ENCODE data around the gene CACNB2. TPM values are rescaled to one million over a fixed set of nuclear protein-coding genes. Genes with fewer than 3 reads are reported as not detected.

The CACNB2 gene
- total RNA-seq, 1 donor = 1.3 TPM

DNA sequence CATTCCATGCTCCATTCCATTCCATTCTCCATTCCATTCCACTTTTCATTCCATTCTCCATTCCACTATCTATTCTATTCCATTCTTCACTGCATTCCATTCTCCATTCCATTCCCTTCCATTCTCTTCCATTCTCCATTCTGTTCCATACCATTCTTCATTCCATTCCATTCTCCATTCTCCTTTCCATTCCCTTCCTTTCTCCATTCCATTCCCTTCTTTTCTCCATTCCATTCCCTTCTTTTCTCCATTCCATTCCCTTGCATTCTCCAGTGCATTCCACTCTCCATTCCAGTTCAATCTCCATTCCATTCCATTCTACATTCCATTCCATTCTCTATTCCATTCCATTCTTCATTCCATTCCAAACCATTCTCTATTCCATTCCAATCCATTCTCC, 430.9 kb downstream of the CACNB2 start:
- no peak for DNase-seq (ENCODE audit: low read depth)
- no peak overlapping the region for H3K4me3 ChIP-seq (ENCODE audit: low read depth, low read length)

DNA sequence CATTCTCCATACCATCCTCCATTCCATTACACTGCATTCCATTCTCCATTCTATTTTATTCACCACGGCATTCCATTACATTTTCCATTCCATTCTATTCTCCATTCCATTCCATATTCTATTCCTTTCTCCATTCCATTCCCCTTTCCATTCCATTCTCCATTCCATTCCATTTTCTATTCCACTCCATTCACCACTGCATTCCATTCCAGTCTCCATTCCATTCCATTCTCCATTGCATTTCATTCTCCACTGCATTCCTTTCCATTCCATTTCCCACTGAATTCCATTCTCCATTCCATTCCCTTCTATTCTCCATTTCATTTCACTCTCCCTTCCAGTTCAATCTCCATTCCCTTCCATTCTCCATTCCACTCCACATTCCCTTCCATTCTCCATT, 431.6 kb downstream of the CACNB2 start:
- TF ChIP-seq, protein P1, sequence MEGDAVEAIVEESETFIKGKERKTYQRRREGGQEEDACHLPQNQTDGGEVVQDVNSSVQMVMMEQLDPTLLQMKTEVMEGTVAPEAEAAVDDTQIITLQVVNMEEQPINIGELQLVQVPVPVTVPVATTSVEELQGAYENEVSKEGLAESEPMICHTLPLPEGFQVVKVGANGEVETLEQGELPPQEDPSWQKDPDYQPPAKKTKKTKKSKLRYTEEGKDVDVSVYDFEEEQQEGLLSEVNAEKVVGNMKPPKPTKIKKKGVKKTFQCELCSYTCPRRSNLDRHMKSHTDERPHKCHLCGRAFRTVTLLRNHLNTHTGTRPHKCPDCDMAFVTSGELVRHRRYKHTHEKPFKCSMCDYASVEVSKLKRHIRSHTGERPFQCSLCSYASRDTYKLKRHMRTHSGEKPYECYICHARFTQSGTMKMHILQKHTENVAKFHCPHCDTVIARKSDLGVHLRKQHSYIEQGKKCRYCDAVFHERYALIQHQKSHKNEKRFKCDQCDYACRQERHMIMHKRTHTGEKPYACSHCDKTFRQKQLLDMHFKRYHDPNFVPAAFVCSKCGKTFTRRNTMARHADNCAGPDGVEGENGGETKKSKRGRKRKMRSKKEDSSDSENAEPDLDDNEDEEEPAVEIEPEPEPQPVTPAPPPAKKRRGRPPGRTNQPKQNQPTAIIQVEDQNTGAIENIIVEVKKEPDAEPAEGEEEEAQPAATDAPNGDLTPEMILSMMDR (IDR thresholded peaks at IDR 0.05; ENCODE audit: insufficient read depth, low read depth, low read length) = no peak
- H3K4me3 ChIP-seq (ENCODE audit: low read depth, low read length) = no peak overlapping the region
- no peak for DNase-seq (ENCODE audit: low read depth)

More for the DNA sequence above, 430.9 kb downstream of the CACNB2 start:
- TF ChIP-seq, protein P1 (IDR thresholded peaks at IDR 0.05; ENCODE audit: insufficient read depth, low read depth, low read length) = no peak

DNA sequence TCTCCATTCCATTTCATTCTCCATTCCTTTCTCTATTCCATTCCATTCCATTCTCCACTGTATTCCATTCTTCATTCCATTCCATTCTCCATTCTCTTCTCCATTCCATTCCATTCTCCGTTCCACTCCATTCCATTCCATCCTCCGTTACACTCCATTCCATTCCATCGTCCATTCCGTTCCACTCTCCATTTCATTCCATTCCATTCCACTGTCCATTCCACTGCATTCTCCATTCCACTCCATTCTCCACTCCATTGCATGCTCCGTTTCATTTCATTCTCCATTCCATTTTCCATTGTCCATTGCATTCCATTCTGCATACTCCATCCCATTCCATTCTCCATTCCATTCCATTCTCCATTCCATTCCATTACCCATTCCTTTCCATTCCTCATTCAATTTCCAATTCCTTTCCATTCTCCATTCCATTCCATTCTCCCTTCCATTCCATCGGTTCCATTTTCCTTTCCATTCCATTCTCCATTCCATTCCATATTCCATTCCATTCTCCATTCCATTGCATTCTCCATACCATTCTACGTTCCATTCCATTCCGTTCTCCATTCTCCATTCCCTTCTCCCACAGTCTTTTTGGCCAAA, 432.8 kb downstream of the CACNB2 start:
- no peak overlapping the region for H3K4me3 ChIP-seq (ENCODE audit: low read depth, low read length)
- TF ChIP-seq, protein P1 (IDR thresholded peaks at IDR 0.05; ENCODE audit: insufficient read depth, low read depth, low read length) = no peak
- DNase-seq (ENCODE audit: low read depth) = no peak

DNA sequence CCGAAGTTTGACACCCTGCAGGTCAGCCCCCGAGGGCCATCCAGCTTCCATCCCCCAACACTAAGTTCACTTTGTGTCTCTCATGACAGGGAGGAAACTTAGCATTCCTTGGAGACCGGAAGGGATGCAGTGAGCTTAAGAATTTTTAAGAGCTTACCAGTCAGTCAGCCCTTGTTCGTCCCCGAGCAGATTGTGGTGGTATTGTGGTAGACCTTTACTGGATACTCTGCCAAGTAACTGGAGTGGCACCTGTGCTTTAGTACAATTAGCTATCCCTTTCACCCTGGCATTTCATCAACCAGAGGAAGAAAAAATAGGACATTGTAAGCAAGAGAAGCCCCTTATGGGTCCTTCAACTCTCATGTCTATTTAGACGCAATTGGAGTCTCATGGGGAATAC, 436.4 kb downstream of the CACNB2 start:
- TF ChIP-seq, protein P1 (IDR thresholded peaks at IDR 0.05; ENCODE audit: insufficient read depth, low read depth, low read length) = no peak
- no peak overlapping the region for H3K4me3 ChIP-seq (ENCODE audit: low read depth, low read length)
- DNase-seq (ENCODE audit: low read depth) = no peak

DNA sequence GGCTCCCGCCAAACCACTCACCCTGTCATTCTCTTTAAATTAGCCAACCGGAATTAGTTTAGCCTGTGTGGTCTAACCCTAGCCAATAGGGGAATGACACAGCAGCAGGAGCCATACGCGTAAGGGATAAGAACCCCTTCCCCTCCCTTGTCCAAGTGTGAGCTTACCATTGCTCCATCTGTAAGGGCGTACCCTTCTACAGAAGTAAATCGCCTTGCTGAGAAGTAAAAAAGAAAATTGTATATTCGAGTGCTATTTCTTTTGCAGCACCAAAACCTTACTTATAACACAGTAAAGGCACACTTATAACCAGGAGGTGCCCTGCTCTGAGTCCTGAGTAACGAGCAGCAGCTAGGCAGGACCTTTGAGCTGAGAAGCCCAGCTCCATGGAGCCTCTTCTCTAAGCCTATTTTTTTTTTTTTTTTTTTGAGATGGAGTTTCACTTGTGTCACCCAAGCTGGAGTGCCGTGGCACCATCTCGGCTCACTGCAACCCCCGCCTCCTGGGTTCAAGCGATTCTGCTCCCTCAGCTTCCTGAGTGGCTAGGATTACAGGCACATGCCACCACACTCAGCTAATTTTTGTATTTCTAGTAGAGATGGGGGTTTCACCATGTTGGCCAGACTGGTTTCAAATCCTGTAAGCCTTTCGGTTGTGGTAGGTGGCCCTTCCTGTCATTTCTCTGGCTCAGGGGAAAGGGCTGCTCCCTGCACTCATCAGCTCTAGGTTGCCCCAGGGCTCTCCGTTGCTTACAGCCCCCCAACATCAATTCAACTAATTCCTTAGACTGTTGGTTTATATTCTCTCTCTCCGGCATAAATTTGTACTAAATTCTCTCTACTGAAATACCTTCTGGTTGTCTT, 437.8 kb downstream of the CACNB2 start:
- no peak for DNase-seq (ENCODE audit: low read depth)
- H3K4me3 ChIP-seq (ENCODE audit: low read depth, low read length) = no peak overlapping the region
- TF ChIP-seq, protein P1 (IDR thresholded peaks at IDR 0.05; ENCODE audit: insufficient read depth, low read depth, low read length) = no peak

DNA sequence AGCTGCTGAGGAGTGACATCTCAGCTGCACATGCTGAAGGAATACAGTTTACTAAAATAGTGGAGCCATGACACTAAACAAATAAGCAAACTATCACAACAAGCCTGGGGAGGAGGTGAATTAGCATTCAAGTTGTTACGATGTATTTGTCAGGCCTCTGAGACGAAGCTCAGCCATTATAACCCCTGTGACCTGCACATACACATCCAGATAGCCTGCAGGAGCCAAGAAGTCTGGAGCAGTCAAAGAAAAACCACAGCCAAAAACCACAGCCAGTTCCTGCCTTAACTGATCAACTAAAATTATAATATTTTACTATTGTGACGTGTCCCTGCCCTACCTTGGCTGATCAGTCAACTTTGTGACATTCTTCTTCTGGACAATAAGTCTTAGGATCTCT, 442.6 kb downstream of the CACNB2 start:
- DNase-seq (ENCODE audit: low read depth) = peak; percentile 26
- no peak overlapping the region for H3K4me3 ChIP-seq (ENCODE audit: low read depth, low read length)
- TF ChIP-seq, protein P1 (IDR thresholded peaks at IDR 0.05; ENCODE audit: insufficient read depth, low read depth, low read length) = no peak

Measured in fibroblast of villous mesenchyme (primary cell).